C4-2B (cell line): Measurements from ENCODE around the gene HIVEP3.

ENCODE experiments used
- H3K27ac ChIP-seq: fragments of 450-650 bp; 2 replicates; pipeline ENCODE4 v1.5.1; 2017
- CTCF ChIP-seq: fragments of 450-650 bp; conservative IDR thresholded peaks from 2 replicates; pipeline ENCODE4 v1.5.1; 2017; ENCODE audit warnings: mild to moderate bottlenecking
- ZFX ChIP-seq: fragments of 450-650 bp; IDR thresholded peaks from 2 replicates; pipeline ENCODE4 v1.6.1; 2017

HIVEP3 gene

GRCh38 chr1:41682149-41682548, 236.6 kb downstream of the HIVEP3 start:
- no peak overlapping the region for H3K27ac ChIP-seq
- TF ChIP-seq ZFX (no peak), CTCF (no peak)

DNA sequence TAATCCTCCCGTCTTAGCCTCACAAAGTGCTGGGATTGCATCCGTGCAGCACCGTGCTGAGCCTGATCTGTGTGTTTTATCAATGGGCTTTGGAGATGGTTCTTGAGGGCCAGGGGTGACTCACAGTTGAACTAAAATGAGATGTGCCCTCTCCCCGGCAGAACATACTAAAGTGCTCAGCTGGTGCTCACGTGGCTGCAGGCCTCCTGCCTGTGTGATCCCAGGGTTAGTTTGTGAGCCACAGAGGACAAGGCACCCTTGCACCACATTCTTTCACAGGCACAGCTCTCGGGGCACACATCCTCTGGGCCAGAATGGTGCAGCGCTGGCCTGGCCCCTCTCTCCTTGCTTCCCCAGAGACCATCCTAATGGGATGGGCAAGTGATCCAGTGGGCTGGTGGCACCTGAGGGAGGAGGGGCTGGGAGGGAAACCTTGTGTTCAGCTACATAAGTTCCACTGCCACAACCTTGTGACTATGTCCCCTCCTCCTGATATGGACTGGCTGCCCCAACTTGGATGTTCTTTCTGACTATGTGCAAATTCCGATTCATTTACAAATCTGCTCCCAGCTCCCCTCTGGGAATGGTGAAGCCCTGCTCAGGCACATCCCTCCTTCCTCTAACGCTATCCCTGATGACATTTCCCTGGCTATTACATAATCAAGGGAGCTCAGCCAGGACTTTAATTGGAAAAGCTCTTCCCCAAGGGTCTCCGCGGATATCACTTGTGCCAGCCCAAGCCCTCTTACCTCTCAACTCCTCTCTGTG, 237.2 kb downstream of the HIVEP3 start:
- no peak overlapping the region for H3K27ac ChIP-seq

GRCh38 chr1:41679994-41680393, 238.7 kb downstream of the HIVEP3 start:
- no peak overlapping the region for H3K27ac ChIP-seq
- TF ChIP-seq CTCF, result no peak
- TF ChIP-seq ZFX, result no peak

More for the DNA sequence above, 237.2 kb downstream of the HIVEP3 start:
- TF ChIP-seq CTCF (no peak), ZFX (no peak)

GRCh38 chr1:41679531-41679930, 239.2 kb downstream of the HIVEP3 start:
- no peak for TF ChIP-seq CTCF
- no peak for TF ChIP-seq ZFX
- no peak overlapping the region for H3K27ac ChIP-seq

GRCh38 chr1:41678111-41678878, 240.4 kb downstream of the HIVEP3 start:
- TF ChIP-seq ZFX (no peak), CTCF (no peak)
- no peak overlapping the region for H3K27ac ChIP-seq

GRCh38 chr1:41677620-41678019, 241.1 kb downstream of the HIVEP3 start:
- TF ChIP-seq ZFX (no peak), CTCF (no peak)

DNA sequence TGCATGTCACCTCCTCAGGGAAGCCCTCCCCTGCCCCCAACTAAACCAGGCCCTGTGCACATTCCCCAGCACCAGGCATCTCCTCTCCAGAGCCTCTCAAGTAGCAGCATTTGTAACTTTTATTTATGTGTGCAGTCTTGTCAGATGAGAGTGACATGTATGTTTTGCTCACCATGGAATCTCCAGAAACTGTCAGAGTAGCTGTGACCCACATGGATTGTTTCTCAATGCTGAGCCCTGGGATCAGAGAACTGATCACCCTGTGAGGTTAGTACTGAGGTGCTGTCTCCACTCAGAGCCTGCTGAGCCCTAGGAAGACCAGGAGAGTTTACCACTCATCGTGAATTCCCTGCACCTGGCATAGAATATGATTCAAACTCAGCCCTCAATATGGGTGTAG, 243.3 kb downstream of the HIVEP3 start:
- no peak overlapping the region for H3K27ac ChIP-seq
- TF ChIP-seq ZFX (no peak), CTCF (no peak)

More at GRCh38 chr1:41677620-41678019, 241.1 kb downstream of the HIVEP3 start:
- H3K27ac ChIP-seq, result no peak overlapping the region
